HCT116 (cell line): ENCODE data around the gene CTBP2. TPM values are rescaled to one million over a fixed set of nuclear protein-coding genes. Genes with fewer than 3 reads are reported as not detected.

ENCODE experiments used
- ATAC-seq: fragments of 200-7000 bp; cut with Tn5 transposase; 2 replicates; pipeline ENCODE4 v1.9.1; 2020; ENCODE audit warnings: mild to moderate bottlenecking, moderate library complexity
- BruUV-seq: library from RNA; stranded (reverse); fragments of 400-500 nt; replicated peaks from 2 replicates; lab custom pipeline; 2021; lab: Mats Ljungman, UMichigan
- CTCF ChIA-PET: fragments of 300-600 bp; sonication (Branson Sonifier 250); formaldehyde crosslinking; loops from one replicate; lab custom pipeline; 2021; ENCODE audit warnings: antibody characterized with exemption; lab: Charles Lee
- POLR2A ChIA-PET: fragments of 300-600, 350-600 bp; sonication (Branson Sonifier 250); formaldehyde crosslinking; loops from one replicate; lab custom pipeline; 2021; ENCODE audit warnings: antibody characterized with exemption; lab: Charles Lee
- RAD21 ChIA-PET, 2 experiments: fragments of 300-600 bp; sonication (Branson Sonifier 250); formaldehyde crosslinking; loops; one replicate each; lab custom pipeline; 2023; ENCODE audit warnings: low total read pairs in 2 of 2; ENCODE audit not compliant: uncharacterized antibody in 2 of 2, unreplicated experiment in 2 of 2, low non-redundant PET in 1 of 2; lab: Charles Lee
- DNase-seq: peaks from one replicate; pipeline ENCODE4 v3.0.0-alpha.2; 2010; ENCODE audit warnings: low read depth, low spot score
- H2AFZ ChIP-seq: fragments of 200-600 bp; shearing (Covaris generic), sonication (generic); 2 replicates; pipeline ENCODE4 v1.6.1; 2017; ENCODE audit warnings: low read depth, mixed run types, mixed read lengths, antibody characterized with exemption, low read length; ENCODE audit not compliant: poor library complexity, severe bottlenecking
- H3K27ac ChIP-seq: 2 replicates; pipeline ENCODE4 v1.5.1; 2012; ENCODE audit warnings: low read depth, low read length
- H3K27me3 ChIP-seq: fragments of 200-600 bp; sonication (generic); 2 replicates; pipeline ENCODE4 v1.6.1; 2016; ENCODE audit warnings: mixed run types, low read length, mixed read lengths; ENCODE audit not compliant: insufficient read depth
- H3K36me3 ChIP-seq, 2 experiments: fragments of 200-500 bp in 1 of 2; fragments of 200-600 bp in 1 of 2; sonication (Bioruptor generic) in 1 of 2; sonication (generic) in 1 of 2; 2 replicates each; pipeline versions ENCODE4 v1.5.1 to v1.6.1; 2014 to 2016; ENCODE audit warnings: low read length in 2 of 2, inconsistent platforms in 1 of 2, mixed read lengths in 1 of 2, mixed run types in 1 of 2; ENCODE audit not compliant: insufficient read depth in 2 of 2, control insufficient read depth in 1 of 2
- H3K4me1 ChIP-seq, 2 experiments: fragments of 200-600 bp in 1 of 2; sonication (generic) in 1 of 2; 2 replicates each; pipeline versions ENCODE4 v1.5.1 to v1.6.1; 2012 to 2017; ENCODE audit warnings: low read length in 2 of 2, inconsistent platforms in 1 of 2, mild to moderate bottlenecking in 1 of 2, mixed read lengths in 1 of 2, mixed run types in 1 of 2, moderate library complexity in 1 of 2; ENCODE audit not compliant: insufficient read depth in 2 of 2, control insufficient read depth in 1 of 2
- H3K4me2 ChIP-seq: fragments of 200-600 bp; sonication (generic); 2 replicates; pipeline ENCODE4 v1.6.1; 2017; ENCODE audit warnings: mixed run types, low read length, mixed read lengths
- H3K4me3 ChIP-seq, 2 experiments: fragments of 200-600 bp in 1 of 2; sonication (generic) in 1 of 2; replicated peaks in 1 of 2; 2 replicates each; pipeline ENCODE4 v1.5.1; 2011 to 2016; ENCODE audit warnings: low read length in 2 of 2, control low read depth in 1 of 2, low read depth in 1 of 2, mild to moderate bottlenecking in 1 of 2, mixed read lengths in 1 of 2, mixed run types in 1 of 2
- H3K79me2 ChIP-seq: fragments of 200-600 bp; sonication (generic); 2 replicates; pipeline ENCODE4 v1.6.1; 2017; ENCODE audit warnings: mild to moderate bottlenecking, mixed run types, low read length, moderate library complexity, mixed read lengths; ENCODE audit not compliant: insufficient read depth
- H3K9ac ChIP-seq: fragments of 200-600 bp; sonication (generic); 2 replicates; pipeline ENCODE4 v1.6.1; 2016; ENCODE audit warnings: low read length, mixed read lengths
- H3K9me2 ChIP-seq: fragments of 200-600 bp; sonication (generic), shearing (Covaris generic); 2 replicates; pipeline ENCODE4 v1.6.1; 2017; ENCODE audit warnings: mixed run types, mild to moderate bottlenecking, moderate library complexity; ENCODE audit not compliant: insufficient read depth
- H3K9me3 ChIP-seq, 2 experiments: fragments of 200-500 bp in 1 of 2; fragments of 200-600 bp in 1 of 2; sonication (Bioruptor generic) in 1 of 2; sonication (generic) in 1 of 2; 2 replicates each; pipeline ENCODE4 v1.6.1; 2014 to 2017; ENCODE audit warnings: low read length in 2 of 2, mixed read lengths in 2 of 2, inconsistent platforms in 1 of 2, low read depth in 1 of 2, mild to moderate bottlenecking in 1 of 2, mixed run types in 1 of 2, moderate library complexity in 1 of 2; ENCODE audit not compliant: control insufficient read depth in 1 of 2, insufficient read depth in 1 of 2
- H4K20me1 ChIP-seq: fragments of 200-600 bp; sonication (generic), shearing (Covaris generic); 2 replicates; pipeline ENCODE4 v1.6.1; 2017; ENCODE audit warnings: mixed run types, mild to moderate bottlenecking, moderate library complexity; ENCODE audit not compliant: insufficient read depth
- JUND ChIP-seq: IDR thresholded peaks from 2 replicates; pipeline ENCODE4 v1.6.1; 2012
- SIN3A ChIP-seq: IDR thresholded peaks from 2 replicates; pipeline ENCODE4 v1.6.1; 2012; ENCODE audit warnings: low read depth
- SRF ChIP-seq: IDR thresholded peaks from 2 replicates; pipeline ENCODE4 v1.6.1; 2012; ENCODE audit warnings: low read depth
- YY1 ChIP-seq: IDR thresholded peaks from 2 replicates; pipeline ENCODE4 v1.6.1; 2011; ENCODE audit warnings: low read length, low read depth, moderate library complexity, mild to moderate bottlenecking; ENCODE audit not compliant: insufficient replicate concordance; ENCODE audit errors: extremely low read depth
- ZNF274 ChIP-seq: fragments of 200-500 bp; sonication (Bioruptor generic); IDR thresholded peaks from 2 replicates; pipeline ENCODE4 v1.6.1; 2014; ENCODE audit warnings: mild to moderate bottlenecking, low read depth, low read length, inconsistent platforms
- intact Hi-C: fragments of 100-400 bp; cut with micrococcal nuclease; formaldehyde crosslinking; loops from 2 replicates; pipeline ENCODE4 v1.10.0; 2022
- total RNA-seq: library from RNA; stranded (reverse); gene quantifications from one replicate; pipeline ENCODE4 v1.2.1, GENCODE V29; 2021; ENCODE audit not compliant: unreplicated experiment
- TF ChIP-seq, protein P1 (sequence below), 3 experiments: fragments of 200-600 bp in 1 of 3; sonication (generic) in 1 of 3; IDR thresholded peaks in 2 of 3; conservative IDR thresholded peaks in 1 of 3; 2 replicates each; pipeline ENCODE4 v1.5.1; 2012 to 2017; ENCODE audit warnings: low read depth in 2 of 3, low read length in 2 of 3, antibody characterized with exemption in 1 of 3, borderline replicate concordance in 1 of 3, control low read depth in 1 of 3, mild to moderate bottlenecking in 1 of 3, mixed read lengths in 1 of 3, mixed run types in 1 of 3, moderate library complexity in 1 of 3; ENCODE audit not compliant: insufficient read depth in 1 of 3
- TF ChIP-seq, protein P2 (sequence below): IDR thresholded peaks from 2 replicates; pipeline ENCODE4 v1.6.1; 2012; ENCODE audit warnings: low read depth

CTBP2 gene
- total RNA-seq, 1 experiment from 2014 or later = 144 TPM

DNA sequence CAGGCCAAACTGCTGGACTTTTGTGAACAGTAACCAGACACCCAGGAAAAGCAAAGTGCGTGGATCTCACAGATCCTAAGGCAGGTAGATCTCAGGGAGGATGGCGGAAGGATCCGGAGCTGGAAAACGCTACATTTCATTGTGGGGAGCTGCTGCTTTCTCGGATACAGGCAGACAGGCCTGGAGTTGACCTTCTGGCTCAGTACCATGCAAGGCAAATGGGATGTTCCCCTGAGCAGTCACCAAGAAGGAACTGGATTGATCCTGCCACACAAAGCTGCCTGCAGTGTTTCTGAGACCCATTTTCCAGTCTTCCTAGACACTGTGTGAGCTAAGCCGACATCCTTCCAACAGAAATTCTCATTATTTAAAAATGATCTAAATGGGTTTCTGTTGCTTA is 152.9 kb downstream of the CTBP2 start:
- DNase-seq (no peak), ATAC-seq (no peak)
- ChIA-PET CTCF (no interaction called here), RAD21 (interaction anchor here in 1 of 2 experiments (0.6 kb wide), 1 partner anchor 265 kb away, joined by 3 read pairs; no protein-coding TSS in a partner anchor), POLR2A (interaction anchor here (1.5 kb wide), 1 partner anchor 27 kb away, joined by 3 read pairs; no protein-coding TSS in a partner anchor)
- H3K4me1 ChIP-seq = 0 out of 4 replicates have a peak, but pooled peaks cover 0 to 4% of the 10 kb centered on the region in 2 experiments
- no peak overlapping the region for H3K9ac ChIP-seq
- H2AFZ ChIP-seq = no peak overlapping the region
- H3K79me2 ChIP-seq = peaks cover 70% of the 10 kb centered on the region; the same call in 1 of the 2 replicates
- peaks cover 6 to 10% of the 10 kb centered on the region in 2 experiments; a peak in 2 of 4 replicates for H3K36me3 ChIP-seq
- H3K9me3 ChIP-seq = no peaks in the 10 kb centered on the region
- H4K20me1 ChIP-seq = peaks cover 14% of the 10 kb centered on the region; the same call in 1 of the 2 replicates
- BruUV-seq = no TSS peak
- no peak overlapping the region for H3K4me2 ChIP-seq
- H3K27me3 ChIP-seq = no peaks in the 10 kb centered on the region
- intact Hi-C loops = no loop called here
- TF ChIP-seq, protein P1, sequence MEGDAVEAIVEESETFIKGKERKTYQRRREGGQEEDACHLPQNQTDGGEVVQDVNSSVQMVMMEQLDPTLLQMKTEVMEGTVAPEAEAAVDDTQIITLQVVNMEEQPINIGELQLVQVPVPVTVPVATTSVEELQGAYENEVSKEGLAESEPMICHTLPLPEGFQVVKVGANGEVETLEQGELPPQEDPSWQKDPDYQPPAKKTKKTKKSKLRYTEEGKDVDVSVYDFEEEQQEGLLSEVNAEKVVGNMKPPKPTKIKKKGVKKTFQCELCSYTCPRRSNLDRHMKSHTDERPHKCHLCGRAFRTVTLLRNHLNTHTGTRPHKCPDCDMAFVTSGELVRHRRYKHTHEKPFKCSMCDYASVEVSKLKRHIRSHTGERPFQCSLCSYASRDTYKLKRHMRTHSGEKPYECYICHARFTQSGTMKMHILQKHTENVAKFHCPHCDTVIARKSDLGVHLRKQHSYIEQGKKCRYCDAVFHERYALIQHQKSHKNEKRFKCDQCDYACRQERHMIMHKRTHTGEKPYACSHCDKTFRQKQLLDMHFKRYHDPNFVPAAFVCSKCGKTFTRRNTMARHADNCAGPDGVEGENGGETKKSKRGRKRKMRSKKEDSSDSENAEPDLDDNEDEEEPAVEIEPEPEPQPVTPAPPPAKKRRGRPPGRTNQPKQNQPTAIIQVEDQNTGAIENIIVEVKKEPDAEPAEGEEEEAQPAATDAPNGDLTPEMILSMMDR (IDR thresholded peaks at IDR 0.05 in 2 of 3, conservative IDR thresholded peaks at IDR 0.05 in 1 of 3; ENCODE audit: borderline replicate concordance in 1 of 3, insufficient read depth in 1 of 3, low read depth in 2 of 3, low read length in 2 of 3) = no peak
- TF ChIP-seq SRF (no peak), YY1 (no peak), JUND (no peak), ZNF274 (no peak), SIN3A (no peak)
- TF ChIP-seq, protein P2, sequence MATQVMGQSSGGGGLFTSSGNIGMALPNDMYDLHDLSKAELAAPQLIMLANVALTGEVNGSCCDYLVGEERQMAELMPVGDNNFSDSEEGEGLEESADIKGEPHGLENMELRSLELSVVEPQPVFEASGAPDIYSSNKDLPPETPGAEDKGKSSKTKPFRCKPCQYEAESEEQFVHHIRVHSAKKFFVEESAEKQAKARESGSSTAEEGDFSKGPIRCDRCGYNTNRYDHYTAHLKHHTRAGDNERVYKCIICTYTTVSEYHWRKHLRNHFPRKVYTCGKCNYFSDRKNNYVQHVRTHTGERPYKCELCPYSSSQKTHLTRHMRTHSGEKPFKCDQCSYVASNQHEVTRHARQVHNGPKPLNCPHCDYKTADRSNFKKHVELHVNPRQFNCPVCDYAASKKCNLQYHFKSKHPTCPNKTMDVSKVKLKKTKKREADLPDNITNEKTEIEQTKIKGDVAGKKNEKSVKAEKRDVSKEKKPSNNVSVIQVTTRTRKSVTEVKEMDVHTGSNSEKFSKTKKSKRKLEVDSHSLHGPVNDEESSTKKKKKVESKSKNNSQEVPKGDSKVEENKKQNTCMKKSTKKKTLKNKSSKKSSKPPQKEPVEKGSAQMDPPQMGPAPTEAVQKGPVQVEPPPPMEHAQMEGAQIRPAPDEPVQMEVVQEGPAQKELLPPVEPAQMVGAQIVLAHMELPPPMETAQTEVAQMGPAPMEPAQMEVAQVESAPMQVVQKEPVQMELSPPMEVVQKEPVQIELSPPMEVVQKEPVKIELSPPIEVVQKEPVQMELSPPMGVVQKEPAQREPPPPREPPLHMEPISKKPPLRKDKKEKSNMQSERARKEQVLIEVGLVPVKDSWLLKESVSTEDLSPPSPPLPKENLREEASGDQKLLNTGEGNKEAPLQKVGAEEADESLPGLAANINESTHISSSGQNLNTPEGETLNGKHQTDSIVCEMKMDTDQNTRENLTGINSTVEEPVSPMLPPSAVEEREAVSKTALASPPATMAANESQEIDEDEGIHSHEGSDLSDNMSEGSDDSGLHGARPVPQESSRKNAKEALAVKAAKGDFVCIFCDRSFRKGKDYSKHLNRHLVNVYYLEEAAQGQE = no peak
- no peaks in the 10 kb centered on the region for H3K9me2 ChIP-seq
- no peak overlapping the region for H3K27ac ChIP-seq
- H3K4me3 ChIP-seq = no peak overlapping the region
